ENCODE data around the gene PRLR. TPM values are rescaled to one million over a fixed set of nuclear protein-coding genes. Genes with fewer than 3 reads are reported as not detected.

Gene PRLR
- total RNA-seq, 1 experiment from 2014 or later = 2.5 TPM

- peaks cover 0 to 4% (median 3%) of the 10 kb centered on the region in 3 experiments; a peak in 2 of 7 replicates for H3K36me3 Mint-ChIP-seq (ENCODE audit: insufficient read depth in 1 of 3, low read depth in 3 of 3)
- Histone ChIP-seq H4K20me1 (ENCODE audit: control insufficient read depth, insufficient read depth, insufficient read length) (no peaks in the 10 kb centered on the region), H2BK12ac (ENCODE audit: insufficient read length, low read depth, low read length) (no peak overlapping the region), H2AFZ (ENCODE audit: low read length) (no peak overlapping the region), H2BK15ac (ENCODE audit: low read depth, low read length) (no peak overlapping the region), H3K9me3 (ENCODE audit: control insufficient read depth, low read depth, low read length) (no peaks in the 10 kb centered on the region), H4K91ac (ENCODE audit: insufficient read length, low read depth, low read length) (no peak overlapping the region), H3K79me2 (ENCODE audit: insufficient read depth, low read length) (no peaks in the 10 kb centered on the region), H3K23me2 (ENCODE audit: insufficient read length, low read depth, low read length, poor library complexity, severe bottlenecking) (no peaks in the 10 kb centered on the region), H3K27me3 (ENCODE audit: insufficient read depth, low read length) (no peaks in the 10 kb centered on the region), H3K18ac (ENCODE audit: insufficient read length, low read depth, low read length) (no peak overlapping the region), H3T11ph (ENCODE audit: low read length) (no peak overlapping the region), H3K4me1 (ENCODE audit: insufficient read depth, low read length) (peaks cover 3% of the 10 kb centered on the region; the same call in 1 of the 2 replicates), H3K9ac (ENCODE audit: extremely low read depth, insufficient read length, low read length) (no peak overlapping the region), H2BK20ac (ENCODE audit: low read depth, low read length, poor library complexity, severe bottlenecking) (no peak overlapping the region), H2BK5ac (ENCODE audit: insufficient read length, low read length) (no peak overlapping the region), H3K23ac (ENCODE audit: insufficient read length, low read depth, low read length) (no peak overlapping the region), H4K5ac (ENCODE audit: insufficient read length, low read depth, low read length) (no peak overlapping the region), H3K14ac (ENCODE audit: insufficient read depth, low read length) (no peak overlapping the region), H3K79me1 (ENCODE audit: insufficient read depth, low read depth, low read length, poor library complexity, severe bottlenecking) (no peaks in the 10 kb centered on the region), H3K56ac (ENCODE audit: insufficient read length, low read depth, low read length) (no peak overlapping the region), H2AK5ac (ENCODE audit: insufficient read length, low read length) (no peak overlapping the region), H3K27ac (ENCODE audit: insufficient read length, low read depth, low read length) (no peak overlapping the region), H2BK120ac (ENCODE audit: low read depth, low read length, poor library complexity, severe bottlenecking) (no peak overlapping the region), H4K8ac (replicated peaks; ENCODE audit: insufficient read length, low read depth, low read length) (no peak overlapping the region), H3K4me2 (ENCODE audit: insufficient read depth, insufficient read length, low read length) (no peak overlapping the region), H3K4ac (ENCODE audit: low read depth, low read length) (no peak overlapping the region)
- H3K4me1 Mint-ChIP-seq = peaks cover 9 to 10% of the 10 kb centered on the region in 2 experiments
- peaks cover 4% of the 10 kb centered on the region for H3K27me3 Mint-ChIP-seq (ENCODE audit: low read depth)
- WGBS (ENCODE audit: extremely low coverage, insufficient read length, low lambda C conversion rate) = no CpG with 5 or more reads among the region's 4 CpGs
- peak overlapping the region; percentile 29 to 91 (median 80); a peak in 4 of 7 replicates for H3K27ac Mint-ChIP-seq
- peaks cover 6 to 13% of the 10 kb centered on the region in 2 experiments; a peak in 4 of 5 replicates for H3K9me3 Mint-ChIP-seq
- TF ChIP-seq CTCF (conservative IDR thresholded peaks at IDR 0.05) = no peak
- no peak for DNase-seq
- no peak overlapping the region for H3K4me3 Mint-ChIP-seq
Measured at GRCh38 chr5:35112300-35112699, 118.0 kb downstream of the PRLR start.
